Stimulated activated CD4-positive, alpha-beta T cell treated with anti-CD3 and anti-CD28 coated beads, Interleukin-1b, Interleukin-23, amount 100 ng/mL, for 48 hours (primary cell): Measurements from ENCODE around the gene FBXL15.
"Not testable (repeated sequence)": the region's sequence is repeated elsewhere in the genome, so short reads cannot be mapped to it uniquely, and the experiment has no call there.

Experiments
- DNase-seq: peaks from one replicate; pipeline ENCODE4 v3.0.0-alpha.2; 2020

Gene FBXL15

GRCh38 chr10:102432162-102432950, 11.7 kb downstream of the FBXL15 start, which contains the start of gene CUEDC2:
Gene CUEDC2, minus strand, starts transcription at chr10:102432574. Its CDS starts 7,386 bp downstream, at chr10:102425188.
- DNase-seq, result peak; percentile 97

DNA sequence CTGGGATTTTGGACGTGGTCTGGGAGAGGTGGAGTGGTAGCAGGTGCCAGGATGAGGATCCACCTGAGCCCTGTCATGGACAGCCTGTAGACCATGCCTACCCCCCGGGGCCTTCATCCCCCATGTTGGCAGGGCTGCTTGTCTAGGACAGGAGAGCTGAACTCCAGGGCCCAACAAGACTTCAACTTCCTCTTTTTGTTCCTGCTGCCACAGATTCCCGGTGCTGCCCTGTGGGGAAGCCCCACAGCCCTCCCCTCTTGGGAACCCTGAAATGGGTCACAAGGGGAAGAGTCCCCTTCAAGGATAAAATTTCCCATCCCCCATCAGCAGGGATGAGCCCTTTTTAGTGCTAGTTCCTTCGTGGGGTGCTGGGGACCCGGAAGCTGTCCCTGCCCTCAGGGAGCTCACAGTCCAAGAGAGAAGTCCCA, 13.0 kb downstream of the FBXL15 start:
- DNase-seq, result no peak

- DNase-seq, result no peak
Observed at GRCh38 chr10:102434394-102435132, 13.9 kb downstream of the FBXL15 start.

- DNase-seq, result no peak
Observed at GRCh38 chr10:102435133-102435497, 14.5 kb downstream of the FBXL15 start.

DNA sequence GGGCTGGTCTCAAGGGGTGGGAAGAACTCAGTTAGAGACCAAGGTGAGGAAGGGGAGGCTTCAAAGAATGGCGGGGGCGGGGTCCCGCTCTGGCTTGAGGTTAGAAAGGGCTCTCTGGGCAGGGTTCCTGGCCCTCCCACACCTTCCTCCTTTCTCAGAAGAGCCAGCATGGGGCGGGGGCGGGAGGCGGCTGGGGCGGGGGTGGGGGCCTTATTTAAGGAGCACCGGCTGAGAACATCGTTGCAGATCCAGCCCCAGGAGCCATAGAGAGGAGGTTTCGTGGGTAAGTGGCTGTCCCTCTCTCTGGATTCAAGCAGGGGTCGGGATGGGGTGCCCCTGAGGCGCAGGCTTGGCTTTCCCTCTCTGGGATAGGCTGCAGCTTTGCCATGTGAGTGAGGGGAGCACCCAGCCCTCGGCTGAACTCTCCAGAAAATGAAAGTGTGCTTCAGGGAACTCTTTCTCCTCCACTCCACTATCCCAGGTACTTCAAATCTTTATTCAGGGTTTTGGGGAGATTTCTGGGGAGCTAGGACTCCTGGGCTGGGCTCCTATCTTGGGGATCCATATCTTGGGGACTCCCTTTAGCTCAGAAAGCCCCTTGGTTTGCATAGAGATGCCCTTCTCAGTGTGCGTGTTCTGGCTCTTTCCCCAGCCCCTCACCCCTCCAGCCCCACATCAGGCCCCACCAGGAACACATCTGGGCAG, 15.0 kb downstream of the FBXL15 start:
- peak; percentile 49 for DNase-seq

- DNase-seq, result no peak
Observed at GRCh38 chr10:102436312-102436711, 15.7 kb downstream of the FBXL15 start.

DNA sequence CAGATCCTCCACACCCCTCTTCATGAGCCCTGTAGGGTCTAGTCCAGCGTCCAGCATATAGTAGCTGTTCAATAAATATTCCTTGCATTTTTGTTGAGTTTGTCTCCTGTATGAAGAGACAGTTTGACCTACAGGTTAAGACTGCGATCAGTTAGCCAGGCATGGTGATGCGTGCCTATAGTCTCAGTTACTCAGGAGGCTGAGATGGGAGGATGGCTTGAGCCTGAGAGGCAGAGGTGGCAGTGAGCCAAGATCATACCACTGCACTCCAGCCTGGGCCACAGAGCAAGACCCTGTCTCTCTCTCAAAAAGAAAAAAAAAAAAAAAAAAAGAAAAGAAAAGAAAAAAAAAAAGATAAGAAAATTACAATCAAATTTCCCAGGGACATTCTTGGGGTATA, 16.9 kb downstream of the FBXL15 start:
- no peak for DNase-seq

GRCh38 chr10:102438374-102438773, 17.7 kb downstream of the FBXL15 start:
- no peak for DNase-seq

DNA sequence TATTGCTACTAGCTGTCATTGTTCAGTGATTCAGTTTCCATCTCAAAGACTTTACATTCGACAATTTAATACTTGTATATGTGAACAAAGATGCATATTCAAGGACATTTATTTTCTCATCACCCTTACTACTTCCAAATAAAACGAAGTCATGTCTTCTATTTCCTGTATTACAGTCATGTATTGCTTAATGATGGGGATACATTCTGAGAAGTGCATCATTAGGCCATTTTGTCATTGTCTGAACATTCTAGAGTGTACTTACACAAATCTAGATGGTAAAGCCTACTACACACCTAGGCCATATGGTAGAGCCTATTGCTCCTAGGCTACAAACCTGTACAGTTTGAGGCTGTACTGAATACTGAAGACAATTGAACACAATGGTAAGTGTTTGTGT, 24.2 kb downstream of the FBXL15 start:
- DNase-seq, result no peak

- peak; percentile 90 for DNase-seq
Observed at GRCh38 chr10:102449321-102450123, 28.9 kb downstream of the FBXL15 start.

DNA sequence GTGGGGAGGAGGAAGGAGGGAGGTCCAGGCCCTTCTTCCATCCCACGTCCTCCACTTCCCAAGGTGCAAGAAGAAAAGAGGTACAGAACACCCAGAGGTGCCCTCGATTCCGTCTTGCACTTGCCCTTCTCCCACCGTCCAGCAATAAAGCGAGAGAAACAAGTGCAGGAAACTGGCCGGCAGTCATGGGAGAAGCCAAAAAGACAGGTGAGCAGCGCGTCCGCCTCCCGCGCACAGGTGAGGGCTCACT, 29.4 kb downstream of the FBXL15 start:
- DNase-seq, result no peak

DNA sequence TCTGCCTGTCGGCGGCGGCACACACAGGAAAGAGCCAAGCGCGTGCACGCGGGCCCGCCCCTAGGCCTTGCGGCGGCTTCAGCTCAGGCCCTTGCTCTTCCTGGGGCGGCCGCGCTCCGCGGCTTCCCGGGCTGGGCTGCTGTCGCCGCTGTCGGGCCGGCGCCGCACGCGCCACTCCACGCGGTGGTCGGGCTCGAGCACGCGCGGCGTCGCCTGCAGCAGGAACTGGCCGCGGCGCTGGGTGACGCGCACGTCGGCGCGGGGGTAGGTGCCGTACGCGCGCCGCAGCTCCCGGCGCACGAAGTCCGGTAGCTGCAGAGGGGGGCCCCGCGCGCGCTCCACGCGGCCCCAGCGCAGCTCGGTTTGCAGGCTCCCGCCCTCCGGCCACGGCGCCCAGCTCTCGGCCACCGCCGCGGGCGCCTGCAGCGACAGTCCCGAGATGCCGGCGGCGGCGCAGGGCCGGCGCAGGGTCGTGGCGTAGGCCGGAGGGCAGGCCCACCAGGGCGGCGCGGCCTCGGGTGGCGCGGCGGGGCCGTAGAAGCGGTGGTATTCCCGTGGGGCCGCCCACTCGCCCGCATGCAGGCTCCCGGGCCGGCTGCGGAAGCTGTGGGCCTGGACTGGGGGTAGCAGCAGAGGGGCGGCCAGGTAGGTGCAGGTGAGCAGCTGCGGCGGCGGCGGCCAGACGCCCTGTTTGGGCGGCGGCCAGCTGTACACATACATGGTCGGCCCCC, 29.9 kb downstream of the FBXL15 start:
- DNase-seq, result peak; percentile 86

- DNase-seq, result no peak
Observed at GRCh38 chr10:102451105-102451969, 30.7 kb downstream of the FBXL15 start, which contains the start of gene C10orf95. Gene C10orf95, minus strand, starts transcription at chr10:102451543. Its CDS starts 450 bp downstream, at chr10:102451093.

DNA sequence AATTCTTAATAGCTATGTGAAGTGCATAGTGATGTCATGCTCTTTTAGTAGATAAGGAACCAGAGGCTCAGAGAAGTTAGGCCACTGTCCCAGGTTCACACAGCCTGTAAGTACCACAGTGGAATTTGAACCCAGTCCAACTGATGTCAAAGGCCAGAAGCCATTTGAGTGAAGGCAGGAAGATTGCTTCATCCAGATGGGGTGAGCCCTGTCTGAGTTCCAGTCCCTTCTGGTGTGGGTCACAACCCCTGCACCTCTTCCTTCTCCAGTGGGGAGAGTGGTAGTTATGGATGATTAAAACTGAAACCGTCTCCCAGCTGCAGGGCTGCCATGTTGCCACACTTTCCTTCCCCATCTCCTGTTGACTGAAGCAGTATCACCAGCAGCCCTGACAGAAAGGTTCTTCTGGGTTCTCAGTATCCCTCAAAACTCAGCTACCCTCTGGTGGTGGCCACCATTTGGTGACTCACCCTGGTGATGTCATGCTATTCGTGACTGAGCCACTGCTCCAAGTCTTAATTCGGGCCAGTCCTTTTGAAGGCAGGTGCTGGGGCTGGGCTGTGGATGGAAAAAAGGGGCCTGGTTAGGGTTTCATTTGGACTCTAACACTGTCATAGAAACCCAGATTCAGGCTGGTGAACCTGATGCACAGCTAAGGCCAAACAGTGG, 32.2 kb downstream of the FBXL15 start:
- DNase-seq, result peak; percentile 83

DNA sequence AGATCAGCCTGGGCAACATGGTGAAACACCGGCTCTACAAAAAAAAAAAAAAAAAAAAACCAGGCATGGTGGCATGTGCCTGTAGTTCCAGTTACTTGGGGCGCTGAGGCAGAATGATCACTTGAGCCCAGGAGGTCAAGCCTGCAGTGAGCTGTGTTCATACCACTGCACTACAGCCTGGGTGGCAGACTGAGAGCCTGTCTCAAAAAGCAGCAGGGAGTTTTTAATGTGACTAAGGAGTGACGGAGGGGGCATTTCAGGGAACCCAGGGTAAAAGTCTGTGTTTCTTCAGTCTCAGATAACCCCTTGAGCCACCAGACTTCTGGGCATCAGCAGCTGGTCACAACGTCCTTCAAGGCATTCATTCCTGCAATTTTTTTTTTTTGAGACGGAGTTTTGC, 32.9 kb downstream of the FBXL15 start:
- DNase-seq, result no peak

- DNase-seq, result not testable (repeated sequence)
Observed at GRCh38 chr10:102454662-102455487, 34.2 kb downstream of the FBXL15 start.

DNA sequence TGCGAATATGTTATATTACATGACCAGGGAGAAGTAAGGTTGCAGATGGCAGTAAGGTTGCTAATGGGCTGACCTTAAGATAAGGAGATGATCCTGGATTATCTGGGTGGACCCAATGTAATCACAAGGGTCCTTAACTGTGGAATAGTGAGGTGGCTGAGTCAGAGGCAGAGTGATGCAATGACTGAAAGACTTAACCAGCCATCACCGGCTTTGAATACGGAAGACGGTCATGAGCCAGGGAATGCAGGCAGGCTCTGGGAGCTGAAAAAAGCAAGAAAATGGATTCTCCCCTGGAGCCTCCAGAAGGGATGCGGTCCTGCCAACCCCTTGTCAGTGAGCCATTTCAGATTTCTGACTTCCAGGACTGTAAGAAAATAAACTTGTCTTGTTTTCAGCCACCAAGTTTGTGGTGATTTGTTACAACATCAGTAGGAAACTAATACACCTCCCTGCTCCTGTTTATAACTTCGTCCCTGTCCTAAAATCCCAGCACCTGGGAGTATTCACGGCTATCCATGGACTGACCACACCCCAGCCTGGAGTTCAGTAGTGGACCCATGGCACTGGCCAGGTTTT, 35.3 kb downstream of the FBXL15 start:
- no peak for DNase-seq

DNA sequence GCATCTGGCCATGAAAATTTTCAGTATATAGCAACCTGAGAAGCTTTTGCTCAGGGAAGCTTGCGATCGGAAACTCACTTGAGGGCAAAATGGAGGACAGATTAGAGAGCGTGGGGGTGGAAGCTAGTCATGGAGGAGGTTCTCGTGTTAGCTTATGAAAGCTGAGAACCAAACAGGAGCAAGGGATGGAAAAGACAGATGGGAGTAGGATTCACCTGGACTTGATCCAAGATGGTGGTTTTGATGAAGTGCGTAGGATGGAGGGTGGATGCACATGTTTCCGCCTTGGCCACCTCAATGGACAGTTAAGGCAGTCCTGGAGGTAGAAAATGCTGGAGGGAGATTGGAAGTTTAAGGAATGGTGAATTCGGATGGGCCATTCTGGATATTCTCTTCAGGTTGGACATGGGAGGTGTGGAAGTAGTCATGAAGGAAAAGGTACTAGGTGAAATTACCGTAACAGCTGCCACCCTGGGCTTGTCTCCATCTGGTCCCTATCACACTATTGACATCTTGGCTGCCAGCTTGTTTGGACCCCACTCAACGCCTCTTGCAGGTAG, 37.0 kb downstream of the FBXL15 start:
- DNase-seq, result no peak

- no peak for DNase-seq
Observed at GRCh38 chr10:102458656-102459055, 38.0 kb downstream of the FBXL15 start.
